K562 (cell line): ENCODE measurements around the gene BEX3.

Source experiments
- CHD1 ChIP-seq: fragments of 200-600 bp; sonication (generic); IDR thresholded peaks from one replicate; pipeline ENCODE4 v1.6.1; 2012; ENCODE audit warnings: mild to moderate bottlenecking, moderate library complexity, low read length, inconsistent platforms
- CTCF ChIP-seq, 3 experiments: IDR thresholded peaks in 2 of 3; conservative IDR thresholded peaks in 1 of 3; 2 replicates each; pipeline ENCODE4 v1.5.1; 2011 to 2012; ENCODE audit warnings: low read length in 3 of 3, mild to moderate bottlenecking in 3 of 3, control low read depth in 2 of 3, improper control_type of control experiment in 1 of 3, inconsistent platforms in 1 of 3, low read depth in 1 of 3, mixed read lengths in 1 of 3, moderate library complexity in 1 of 3; ENCODE audit not compliant: insufficient read depth in 2 of 3
- FUS ChIP-seq: fragments of 200-400 bp; formaldehyde crosslinking; optimal IDR thresholded peaks from 2 replicates; pipeline ENCODE3; 2017; ENCODE audit warnings: low read depth, low read length
- HDAC6 ChIP-seq: IDR thresholded peaks from 2 replicates; pipeline ENCODE4 v1.6.1; 2012; ENCODE audit warnings: low read depth, mild to moderate bottlenecking, control low read depth, inconsistent platforms, low read length, moderate library complexity
- RAD21 ChIP-seq, 2 experiments: fragments of 250-450 bp in 1 of 2; fragments of 450-650 bp in 1 of 2; sonication (Bioruptor Pico) in 1 of 2; formaldehyde crosslinking in 1 of 2; IDR thresholded peaks in 1 of 2; conservative IDR thresholded peaks in 1 of 2; 2 replicates each; pipeline versions ENCODE4 v1.4.0 to v1.8.0; 2020 to 2022; ENCODE audit warnings: mild to moderate bottlenecking in 2 of 2, moderate library complexity in 1 of 2
- TOE1 ChIP-seq, 2 experiments: fragments of 450-650 bp in 1 of 2; sonication (generic) in 1 of 2; formaldehyde crosslinking in 1 of 2; IDR thresholded peaks; 2 replicates each; pipeline versions ENCODE4 v1.7.1 to v1.8.0; 2016 to 2022; ENCODE audit warnings: borderline replicate concordance in 2 of 2, mild to moderate bottlenecking in 2 of 2, antibody characterized with exemption in 1 of 2, inconsistent platforms in 1 of 2, low read depth in 1 of 2, missing genetic modification reagents in 1 of 2, moderate library complexity in 1 of 2

DNA sequence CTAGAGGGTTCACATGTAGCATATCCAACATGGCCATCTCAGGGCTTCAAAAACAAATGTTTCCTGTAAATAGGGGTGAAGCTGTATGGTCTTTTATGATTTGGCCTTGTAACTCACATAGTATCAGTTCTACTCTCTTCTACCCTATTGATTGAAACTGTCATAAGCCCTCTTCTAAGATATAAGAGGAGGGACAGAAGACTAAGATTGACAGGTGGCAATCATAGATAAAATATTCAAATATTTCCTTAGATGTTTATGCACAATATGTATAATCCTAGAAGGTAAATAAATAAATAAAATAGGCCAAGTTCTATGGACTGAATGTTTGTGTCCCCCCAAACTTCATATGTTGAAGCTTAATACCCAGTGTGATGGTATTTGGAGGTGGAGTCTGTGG, 6.9 kb upstream of the BEX3 start:
- TF ChIP-seq HDAC6 (no peak), RAD21 (CRISPR knock-in tag; conservative IDR thresholded peaks at IDR 0.05 in 1 of 2, IDR thresholded peaks at IDR 0.05 in 1 of 2) (no peak), FUS (no peak), CHD1 (no peak), CTCF (IDR thresholded peaks at IDR 0.05 in 2 of 3, conservative IDR thresholded peaks at IDR 0.05 in 1 of 3; ENCODE audit: insufficient read depth in 2 of 3, low read depth in 1 of 3, low read length in 3 of 3) (no peak), TOE1 (IDR thresholded peaks at IDR 0.05; ENCODE audit: borderline replicate concordance) (no peak), TOE1 (CRISPR knock-in tag; IDR thresholded peaks at IDR 0.05; ENCODE audit: borderline replicate concordance, low read depth) (no peak)
